ENCODE data around the gene PTPRM.

Gene PTPRM

DNA sequence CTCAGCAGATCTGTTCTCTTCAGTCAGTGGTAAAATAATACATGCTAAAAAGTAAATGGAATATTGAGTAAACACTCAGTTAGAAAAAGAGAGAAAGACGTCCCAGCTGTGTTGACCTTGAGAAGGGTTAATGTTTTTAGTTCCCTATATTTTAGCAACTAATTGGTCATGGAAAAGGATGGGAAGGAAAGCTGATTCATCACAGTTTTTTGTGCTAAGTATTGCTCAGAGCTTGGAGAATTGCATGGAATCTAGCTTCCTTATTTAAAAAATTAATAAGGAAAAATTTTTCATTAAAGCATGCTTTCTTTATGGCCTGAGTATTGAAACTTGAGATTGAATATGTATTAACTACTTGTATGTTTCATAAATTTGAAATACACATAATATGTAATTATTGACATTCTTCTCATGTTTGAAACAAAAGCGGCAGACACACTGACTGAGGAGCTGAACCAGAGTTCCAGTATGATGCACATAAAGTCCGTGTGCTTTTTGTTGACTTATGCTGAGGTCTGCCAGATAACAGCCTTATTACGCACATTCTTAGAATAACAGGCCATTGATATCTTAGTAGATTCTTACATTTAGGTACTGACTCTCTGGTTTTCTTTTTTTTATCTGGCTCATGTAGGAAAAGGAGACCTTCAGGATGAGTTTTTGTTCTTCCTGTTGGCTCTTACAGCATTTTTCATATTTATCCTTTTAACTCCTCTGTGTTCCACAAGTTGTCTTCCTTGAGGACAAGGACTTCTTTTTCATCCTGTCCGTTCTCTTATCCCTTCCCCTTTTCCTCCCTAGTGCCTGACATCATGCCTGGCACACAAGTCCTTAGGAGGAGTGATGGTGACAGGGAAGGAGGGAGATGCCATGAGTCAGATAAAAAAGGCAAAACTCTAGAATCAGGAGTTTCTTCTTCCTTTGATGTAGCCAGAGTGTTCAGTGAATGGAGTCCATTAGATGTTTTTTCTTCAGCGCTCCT is 194.1 kb downstream of the PTPRM start:
- no peak for DNase-seq

DNA sequence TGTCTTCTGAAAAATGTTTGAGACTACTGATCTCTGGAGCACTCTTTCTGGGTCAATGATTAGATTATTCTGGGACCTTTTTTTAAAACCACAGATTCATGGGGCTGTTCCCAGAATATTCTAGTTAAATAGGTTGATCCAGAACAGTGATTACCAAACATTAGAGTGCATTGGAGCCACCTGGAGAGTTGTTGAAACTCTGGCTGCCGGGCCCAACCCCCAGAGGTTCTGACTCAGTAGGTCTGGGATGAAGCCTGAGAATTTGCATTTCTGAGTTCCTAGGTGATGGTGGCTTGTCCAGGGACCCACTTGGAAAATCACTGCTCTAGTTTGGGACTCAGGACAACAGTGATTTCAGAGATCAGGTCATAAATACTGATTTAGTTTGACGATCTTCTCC is 197.3 kb downstream of the PTPRM start:
- DNase-seq, result no peak

DNA sequence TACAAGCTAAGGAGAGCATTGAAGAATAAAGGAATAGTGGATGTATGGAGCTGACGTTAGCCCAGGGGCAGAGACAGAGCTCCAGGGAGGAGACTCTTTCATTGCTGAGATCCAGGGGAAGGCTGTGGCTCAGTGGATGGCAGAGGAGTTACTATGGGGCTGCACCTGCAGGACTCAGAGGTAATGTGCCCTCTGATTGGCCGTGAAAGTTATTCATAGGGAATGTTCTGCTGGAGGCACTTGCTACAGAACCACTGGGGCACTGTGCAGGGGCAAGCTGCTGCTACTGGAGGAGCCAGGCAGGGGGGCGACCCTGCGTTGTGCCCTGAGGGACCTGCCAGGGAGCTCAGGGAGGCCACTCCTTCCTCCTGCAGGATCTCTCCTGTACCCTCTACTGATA is 199.2 kb downstream of the PTPRM start:
- DNase-seq, result no peak

DNA sequence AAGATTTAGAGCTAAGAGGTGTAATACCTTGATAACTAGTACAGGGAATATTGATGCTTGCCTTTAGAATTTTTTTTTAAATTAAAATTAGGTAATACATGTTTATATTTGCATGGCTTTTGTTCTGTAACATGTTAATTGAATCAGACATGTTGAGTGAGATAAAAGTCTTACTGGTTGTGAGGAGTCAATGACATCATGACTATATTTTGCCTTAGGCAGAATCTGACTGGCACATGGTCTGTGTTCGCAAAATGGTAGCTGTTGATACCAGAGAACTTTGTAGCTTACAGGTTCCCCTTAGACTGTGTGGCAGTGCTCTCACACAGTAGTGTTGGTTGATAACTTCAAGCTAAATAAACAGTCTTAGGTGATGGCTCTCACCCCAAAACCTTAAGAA is 199.7 kb downstream of the PTPRM start:
- no peak for DNase-seq

DNA sequence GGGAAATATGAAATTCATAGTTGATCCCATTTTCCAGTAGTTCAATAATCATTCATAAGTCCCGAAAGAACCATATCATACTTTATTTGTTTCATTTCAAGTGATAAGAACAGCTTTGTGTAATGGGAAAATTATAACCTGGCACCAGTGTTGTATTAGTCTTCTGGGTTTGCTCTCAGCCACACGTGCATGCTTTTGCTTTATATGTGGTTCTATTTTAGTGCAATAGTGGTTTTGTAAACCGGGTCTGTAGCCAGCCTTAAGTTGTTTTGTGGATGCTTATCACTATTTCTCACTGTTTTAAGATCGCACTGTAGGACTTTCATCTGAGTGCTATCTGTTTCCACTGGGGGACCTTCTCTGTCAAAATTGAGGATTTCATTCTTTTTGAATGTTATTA is 203.8 kb downstream of the PTPRM start:
- no peak for DNase-seq

DNA sequence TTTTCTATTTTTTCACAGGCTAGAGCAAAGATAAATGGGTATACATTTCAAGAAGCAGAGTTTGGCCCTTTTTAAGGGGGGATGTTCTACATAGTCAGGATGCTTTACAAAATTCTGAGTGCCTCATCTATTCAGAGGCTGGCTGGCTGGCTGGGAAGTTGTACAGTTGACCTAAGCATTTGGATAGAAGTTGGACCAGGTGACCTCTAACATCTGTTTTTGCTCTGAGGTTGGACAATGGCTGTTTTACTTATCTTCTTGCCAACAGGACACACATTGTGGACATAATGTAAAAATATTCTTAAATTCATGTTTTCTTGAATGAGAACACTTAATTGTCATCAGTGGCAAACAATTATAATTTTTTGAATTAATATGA is 205.4 kb downstream of the PTPRM start:
- DNase-seq, result no peak

DNA sequence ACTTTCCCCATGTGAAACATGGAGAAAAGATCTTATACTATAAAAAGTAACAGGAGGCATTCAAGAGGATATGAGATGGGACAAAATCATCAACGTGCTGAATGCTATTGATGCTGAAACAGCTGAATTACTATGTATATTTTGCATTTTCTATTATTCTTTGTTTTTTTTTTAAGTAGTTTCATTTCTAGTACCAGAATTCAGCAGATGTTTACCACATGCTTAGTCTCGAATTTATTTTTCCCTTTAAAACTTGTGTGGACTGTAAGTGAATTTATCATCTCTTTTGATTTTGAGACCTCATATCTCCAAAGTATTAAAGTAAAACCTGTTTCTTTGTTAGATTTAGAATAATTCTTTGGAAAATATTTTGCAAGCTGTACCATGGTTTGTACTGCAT is 205.8 kb downstream of the PTPRM start:
- DNase-seq, result no peak

DNA sequence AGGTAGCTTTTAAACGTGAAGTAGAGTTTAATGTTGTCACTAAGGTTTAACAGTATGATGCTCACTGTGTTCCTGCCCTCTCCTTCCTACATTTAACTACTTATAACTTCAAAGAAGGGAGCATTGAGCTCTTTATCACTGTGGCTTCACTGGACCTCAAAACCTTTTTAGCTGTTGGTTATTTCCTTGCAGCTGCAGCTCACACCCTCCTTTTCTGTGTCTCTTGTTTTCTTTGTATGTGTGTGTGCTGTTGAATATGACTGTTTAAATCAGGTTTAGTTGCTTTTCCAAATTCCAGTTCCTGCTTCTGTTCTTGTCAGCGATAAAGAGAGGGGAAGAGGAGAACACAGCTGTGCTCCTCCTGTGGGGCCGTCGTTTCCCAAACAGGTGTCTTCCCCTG is 208.0 kb downstream of the PTPRM start:
- no peak for DNase-seq

DNA sequence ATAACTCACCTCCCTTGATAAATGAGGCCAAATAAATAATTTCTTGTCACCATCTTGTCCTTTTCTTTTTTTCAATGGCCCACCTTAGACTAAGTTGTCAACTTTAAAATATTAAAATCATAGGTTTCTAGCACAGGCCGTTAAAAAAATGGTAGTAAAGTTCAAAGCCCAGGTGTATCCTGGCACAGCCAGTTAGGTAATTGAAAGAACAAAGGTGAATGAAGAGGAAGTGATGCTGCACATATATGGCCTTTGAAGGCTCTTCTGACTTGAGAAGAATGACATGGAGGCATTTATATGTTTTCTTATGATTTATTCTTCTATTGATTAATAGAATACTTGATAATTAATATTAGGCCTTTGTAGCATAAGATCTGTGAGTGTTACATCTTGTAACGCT is 208.7 kb downstream of the PTPRM start:
- DNase-seq, result no peak

DNA sequence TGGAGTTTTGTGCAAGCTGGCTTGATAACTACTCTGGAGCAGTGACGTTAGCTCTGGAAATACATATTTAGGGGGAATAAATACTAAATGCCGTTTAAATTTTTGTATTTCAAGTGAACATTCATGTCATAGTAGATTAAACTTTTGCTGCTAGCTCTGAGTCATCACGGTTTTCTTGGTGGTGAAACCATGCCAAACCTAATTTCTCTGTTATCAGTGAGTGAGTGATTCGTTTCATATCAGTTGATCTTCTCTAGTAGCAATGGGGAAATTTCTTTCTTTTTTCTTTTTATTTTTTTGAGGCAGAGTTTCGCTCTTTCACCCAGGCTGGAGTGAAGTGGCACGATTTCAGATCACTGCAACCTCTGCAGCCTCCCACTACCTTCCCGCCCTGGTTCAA is 211.1 kb downstream of the PTPRM start:
- no peak for DNase-seq

DNA sequence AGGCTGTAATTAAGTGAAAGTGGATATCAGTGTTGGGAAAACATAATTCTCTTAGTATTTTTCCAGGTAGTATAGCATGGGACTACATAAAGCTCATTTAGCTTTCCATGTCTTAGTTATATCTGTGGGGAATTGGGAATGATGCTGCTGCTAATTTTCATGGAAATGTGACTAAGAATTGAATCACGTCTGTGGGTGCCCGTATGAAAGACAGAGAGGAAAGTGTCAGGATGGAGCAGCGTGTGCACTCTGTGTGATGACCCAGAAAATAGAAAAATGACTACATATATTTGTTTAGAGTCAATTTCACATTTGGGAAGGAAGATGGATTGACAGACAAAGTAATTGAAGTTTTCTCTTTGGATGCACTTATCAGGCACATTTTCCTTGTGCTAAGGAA is 212.1 kb downstream of the PTPRM start:
- DNase-seq, result no peak

DNA sequence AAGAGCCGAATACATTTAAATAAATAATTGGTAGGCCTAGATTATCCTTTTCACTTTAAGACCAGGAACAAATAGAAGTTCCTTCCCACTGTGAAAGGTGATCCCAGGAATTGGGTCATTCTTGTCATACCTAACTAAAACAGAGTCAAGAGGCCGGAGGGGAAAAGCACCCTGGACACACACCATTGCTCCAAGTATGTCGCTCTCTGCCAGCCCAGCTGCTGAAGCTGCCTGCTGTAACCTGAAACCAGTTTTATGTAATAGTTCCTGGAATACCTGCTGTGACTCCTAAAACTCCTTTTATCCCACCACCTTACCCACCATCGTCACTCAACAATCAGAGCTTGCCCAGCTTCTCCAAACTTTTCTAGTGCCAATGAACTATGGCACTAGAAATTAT is 217.1 kb downstream of the PTPRM start:
- DNase-seq, result no peak

DNA sequence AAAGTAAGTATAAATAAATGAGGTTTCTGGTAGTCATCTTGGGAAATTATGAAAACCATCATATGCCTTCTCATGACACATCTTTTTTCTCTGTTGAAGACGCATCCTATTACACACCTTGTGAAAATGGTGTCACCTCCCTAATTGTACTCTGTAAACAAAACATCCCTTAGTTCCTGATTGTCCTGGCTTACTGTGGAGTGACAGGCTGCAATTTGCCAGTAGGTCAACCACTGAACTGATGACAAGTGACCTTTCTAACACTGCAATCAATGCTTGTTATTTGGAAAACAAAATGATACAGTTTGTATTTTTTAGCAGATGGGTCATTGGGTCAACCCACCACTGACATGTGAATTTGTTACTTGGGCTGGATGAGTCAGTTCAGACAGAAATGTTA is 219.5 kb downstream of the PTPRM start:
- DNase-seq, result no peak

DNA sequence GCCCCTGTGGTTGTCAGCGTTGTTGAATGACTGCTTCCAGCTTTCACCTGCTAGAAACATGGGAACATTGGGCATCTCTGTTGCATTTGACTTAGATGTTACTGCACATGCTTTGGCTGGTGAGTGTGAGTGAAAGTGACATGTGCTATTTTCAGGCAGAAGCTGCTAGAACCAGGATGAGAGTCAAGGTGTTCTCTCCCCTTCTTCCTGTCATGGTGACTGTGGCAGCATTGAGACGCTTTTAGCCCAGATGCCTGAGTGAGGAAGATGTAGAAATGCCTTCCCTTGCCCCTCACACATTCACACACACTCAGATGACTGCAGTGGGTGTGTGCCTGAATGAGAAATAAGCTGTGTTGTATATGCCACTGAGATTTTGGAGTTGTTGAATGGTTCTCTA is 220.2 kb downstream of the PTPRM start:
- no peak for DNase-seq

DNA sequence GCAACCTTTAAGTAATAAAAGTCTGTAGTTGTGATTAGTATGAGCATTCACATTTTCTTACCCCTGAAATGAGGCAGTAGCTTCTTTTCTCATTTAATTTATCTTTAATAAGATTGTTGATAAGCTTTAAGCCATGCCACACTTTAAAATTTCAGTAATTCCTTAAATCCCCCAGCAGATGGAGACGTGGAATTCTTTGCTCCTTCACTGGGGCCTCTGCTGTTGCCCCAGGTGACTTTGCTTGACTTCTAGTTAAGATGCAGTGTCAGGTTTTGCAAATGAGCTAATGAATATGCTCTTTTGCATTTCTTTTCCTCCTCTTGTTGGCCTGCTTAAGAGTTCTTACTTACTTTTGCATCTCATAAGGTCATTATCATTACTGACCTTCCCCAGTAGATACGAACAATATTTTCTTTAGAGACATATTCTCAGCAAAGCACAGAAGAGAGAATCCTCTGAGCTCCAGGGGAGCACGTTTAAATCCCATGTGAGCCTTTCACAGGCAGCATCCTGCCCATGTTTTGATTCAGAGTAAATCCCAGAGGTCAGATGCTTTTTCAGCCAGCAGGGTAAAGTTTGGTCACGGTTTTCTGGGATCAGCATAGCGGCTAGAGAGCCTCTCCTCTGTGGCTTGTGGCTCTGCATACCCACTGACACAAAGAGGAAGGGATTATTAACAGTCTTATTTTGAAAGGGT is 222.9 kb downstream of the PTPRM start:
- DNase-seq, result no peak

DNA sequence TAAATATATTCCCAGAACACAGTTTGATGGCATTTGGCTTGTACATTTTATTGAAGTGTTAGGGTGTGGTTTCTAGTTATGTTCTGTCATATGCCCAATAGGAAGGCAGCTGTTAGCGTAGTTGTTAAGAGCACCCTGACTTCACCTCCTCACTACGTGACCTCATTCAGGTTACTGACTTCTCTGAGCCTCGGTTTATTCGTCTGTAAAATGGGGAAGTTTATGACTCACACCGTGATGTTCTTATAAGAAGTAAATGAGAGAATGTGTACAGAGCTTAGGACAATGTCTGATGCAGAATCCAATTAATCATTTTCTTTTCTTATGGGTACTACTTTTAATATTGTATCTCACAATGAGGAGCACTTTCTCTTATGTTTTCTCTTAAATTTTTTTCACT is 226.0 kb downstream of the PTPRM start:
- DNase-seq, result no peak

DNA sequence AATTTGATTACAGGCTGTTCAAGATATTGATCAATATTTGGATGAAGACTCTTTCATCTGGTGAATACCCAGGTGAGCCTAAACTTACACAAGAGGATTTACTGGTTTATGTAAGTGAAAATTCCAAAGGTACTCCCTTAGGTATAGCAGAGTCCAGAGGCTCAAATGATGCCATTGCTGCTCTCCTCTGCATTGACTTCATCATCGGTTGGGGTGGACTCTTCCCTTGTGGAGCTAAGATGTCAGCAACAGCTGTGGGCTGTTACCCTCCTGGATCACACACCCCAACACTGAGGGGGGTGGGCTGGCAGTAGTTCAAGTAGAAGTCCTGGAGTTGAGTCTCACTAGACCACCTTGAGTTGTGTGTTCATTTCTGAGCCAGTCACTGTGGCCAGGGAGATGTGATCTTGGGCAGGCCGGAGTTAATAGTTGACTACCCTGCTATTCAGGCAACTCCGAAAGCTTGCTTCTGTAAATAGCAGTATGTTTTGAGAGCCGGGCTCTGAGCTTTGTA is 236.9 kb downstream of the PTPRM start:
- DNase-seq, result no peak

DNA sequence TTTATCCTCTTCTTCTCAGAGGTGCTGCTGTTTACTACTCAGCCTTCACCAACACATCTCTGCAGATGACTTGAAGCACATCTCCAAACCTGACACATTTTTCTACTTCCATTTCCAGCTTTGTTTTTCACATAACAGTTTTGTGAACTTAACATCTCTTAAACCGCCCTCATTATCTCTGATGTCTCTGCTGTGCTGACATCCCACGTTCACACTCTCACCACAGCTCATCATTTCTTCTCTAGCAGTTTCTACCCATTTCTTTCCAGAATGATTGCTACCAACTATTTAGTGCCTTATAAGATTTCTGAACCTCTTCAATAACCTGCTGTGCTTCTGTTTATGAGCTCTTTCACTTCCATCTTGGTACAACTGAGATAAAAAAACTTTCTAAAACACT is 238.0 kb downstream of the PTPRM start:
- DNase-seq, result no peak

DNA sequence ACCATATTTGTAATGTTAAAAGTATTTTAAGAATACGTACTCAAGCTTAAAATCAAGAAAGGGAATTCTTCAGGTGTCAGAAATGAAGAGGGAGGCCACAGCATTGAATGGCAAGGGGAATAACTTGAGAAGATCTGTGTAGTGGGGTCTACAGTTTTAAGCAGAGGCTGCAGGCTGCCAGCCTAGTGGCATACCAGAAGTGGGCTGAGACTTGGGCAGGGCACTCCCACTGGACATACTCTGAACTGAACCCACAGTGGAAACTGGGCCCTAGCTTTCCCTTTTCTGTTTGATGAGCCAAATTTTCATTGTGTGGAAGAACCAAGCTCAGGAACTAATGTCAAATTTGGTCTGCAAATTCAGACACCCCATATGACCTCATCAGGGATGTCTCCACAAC is 238.8 kb downstream of the PTPRM start:
- no peak for DNase-seq

DNA sequence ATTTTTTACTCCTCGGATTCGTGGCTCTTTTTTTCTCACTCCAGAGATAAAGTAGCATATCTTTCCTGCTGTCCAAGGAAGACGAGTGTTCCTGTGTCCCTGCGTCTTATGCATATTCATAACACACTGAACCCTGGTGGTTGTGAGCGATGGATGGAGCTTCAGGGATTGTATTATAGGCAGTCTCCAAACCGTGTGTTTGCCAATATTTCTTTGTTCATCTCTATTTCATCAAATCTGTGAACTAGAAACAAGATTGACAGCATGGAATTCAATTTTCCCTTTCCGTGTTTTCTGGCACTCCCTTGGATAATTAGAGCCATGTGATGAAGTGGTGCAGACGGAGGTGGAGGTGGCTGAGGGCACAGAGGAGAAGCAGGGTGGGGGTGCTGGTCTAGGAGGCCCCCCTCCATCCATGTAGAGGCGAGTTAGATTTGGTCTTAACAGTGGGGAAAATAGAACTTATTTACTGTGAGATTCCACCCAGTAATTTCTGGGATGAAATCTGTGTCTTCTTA is 240.9 kb downstream of the PTPRM start:
- no peak for DNase-seq

DNA sequence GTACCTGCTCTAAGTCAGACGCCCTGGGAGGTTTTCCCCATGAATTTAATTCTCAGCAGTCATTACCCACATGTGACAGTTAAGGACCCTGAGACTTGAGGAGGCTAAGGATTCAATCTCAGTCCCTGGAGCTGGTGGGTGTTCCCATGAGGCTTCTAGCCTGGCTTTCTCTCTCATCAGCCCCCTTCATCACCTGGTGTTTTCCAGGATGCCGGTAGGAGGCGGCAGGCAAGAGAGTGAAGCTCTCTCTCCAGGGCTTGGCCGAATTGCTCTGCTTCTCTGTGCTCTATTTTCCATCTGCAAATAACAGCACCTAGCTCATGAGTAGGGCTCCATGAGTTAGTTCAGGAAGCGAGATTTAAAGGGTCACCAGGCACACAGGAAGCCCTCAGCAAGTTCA is 241.9 kb downstream of the PTPRM start:
- DNase-seq, result no peak

DNA sequence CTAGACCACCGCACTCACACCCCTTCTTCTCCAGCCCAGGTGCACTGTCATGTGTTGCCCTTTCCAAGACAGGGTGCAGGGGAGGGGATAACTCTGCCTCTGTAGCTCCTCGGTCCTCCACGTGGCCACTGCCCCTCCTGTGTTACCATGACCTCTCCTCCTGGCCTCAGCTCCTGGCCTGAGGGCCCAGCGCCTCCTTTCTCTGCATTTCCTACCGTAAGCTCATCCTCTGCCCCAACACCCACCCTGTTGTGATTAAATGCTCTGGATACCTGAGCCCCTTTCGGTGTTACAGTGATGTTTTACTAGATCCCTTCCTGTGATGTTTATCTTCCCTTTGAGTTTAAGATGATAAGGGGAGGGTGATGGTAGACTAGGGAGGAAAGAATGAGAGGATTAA is 242.3 kb downstream of the PTPRM start:
- DNase-seq, result no peak

DNA sequence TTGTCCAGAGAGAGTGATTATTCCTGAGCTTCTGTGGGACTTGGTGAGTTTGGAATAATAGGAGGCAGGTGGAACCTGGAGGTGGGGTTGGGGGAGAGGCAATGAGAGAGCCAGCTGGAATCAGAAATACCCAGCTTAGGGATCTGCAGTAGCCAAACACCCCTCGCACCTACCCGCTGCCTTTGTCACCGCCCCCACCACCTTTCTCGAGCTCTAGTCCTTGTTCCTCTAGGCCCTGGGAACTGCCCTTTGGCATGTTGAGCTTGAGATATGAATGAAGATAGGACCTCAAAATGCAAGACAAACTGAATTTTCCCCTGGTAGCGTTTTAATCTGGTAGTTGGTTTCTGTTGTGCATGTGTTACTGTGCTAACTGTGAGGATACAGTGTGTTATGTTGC is 242.9 kb downstream of the PTPRM start:
- DNase-seq, result no peak

DNA sequence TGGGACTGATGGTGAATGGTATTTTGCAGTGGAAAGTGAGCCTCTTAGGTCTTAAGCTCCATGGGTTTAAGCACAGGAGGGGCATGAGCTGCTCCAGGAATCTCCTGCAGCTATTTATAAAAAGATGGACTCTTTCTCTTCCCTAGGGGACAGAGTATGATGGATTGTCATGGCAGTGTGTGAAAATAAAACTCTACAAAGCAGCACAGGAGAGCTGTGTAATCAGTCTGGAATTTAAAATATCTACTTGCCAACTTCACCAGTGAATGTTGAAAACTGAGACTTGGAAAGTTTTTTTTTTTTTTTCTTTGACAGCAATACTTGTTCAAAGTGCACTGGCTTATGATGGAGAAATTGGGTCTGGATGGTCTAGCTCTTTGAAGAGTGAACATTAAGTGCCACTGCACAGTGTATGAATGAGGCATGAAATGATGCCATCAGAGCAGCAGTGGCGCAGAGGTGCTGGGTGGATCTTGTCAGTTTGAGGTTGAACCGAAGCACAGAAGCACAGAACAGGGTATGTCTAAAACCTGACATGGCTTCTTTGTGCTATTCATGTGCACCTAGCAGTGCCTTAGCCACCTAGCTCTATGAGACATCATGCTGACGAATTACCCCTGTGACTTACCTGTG is 245.4 kb downstream of the PTPRM start:
- DNase-seq, result no peak
